Colonic mucosa (tissue), 4 donors: ENCODE results near the gene NKAIN4. TPM values are rescaled to one million over a fixed set of nuclear protein-coding genes. Genes with fewer than 3 reads are reported as not detected.

ENCODE experiments used
- DNase-seq: peaks from one replicate; pipeline ENCODE4 v3.0.0-alpha.2; 2020
- H3K27ac ChIP-seq: fragments of 200-600 bp; one replicate; pipeline ENCODE4 v1.8.0; 2021
- H3K27me3 ChIP-seq: fragments of 200-600 bp; one replicate; pipeline ENCODE4 v1.8.0; 2021
- H3K36me3 ChIP-seq: fragments of 200-600 bp; one replicate; pipeline ENCODE4 v1.8.0; 2021
- H3K4me1 ChIP-seq: fragments of 200-600 bp; one replicate; pipeline ENCODE4 v1.8.0; 2021; ENCODE audit warnings: mild to moderate bottlenecking
- H3K4me3 ChIP-seq: fragments of 200-600 bp; one replicate; pipeline ENCODE4 v1.8.0; 2021
- H3K9ac ChIP-seq, 2 donors: one replicate each; pipeline ENCODE4 v1.7.0; 2013; ENCODE audit warnings: control low read depth in 2 of 2, low read depth in 2 of 2, low read length in 2 of 2
- H3K9me3 ChIP-seq: fragments of 200-600 bp; one replicate; pipeline ENCODE4 v1.8.0; 2021
- intact Hi-C: fragments of 100-400 bp; cut with DNase I; formaldehyde crosslinking; loops from one replicate; pipeline ENCODE4 v1.14.1; 2022
- total RNA-seq, 2 donors: library from RNA; stranded (reverse); fragmentation: NEBNext Ultra II Directional in 1 of 2; extraction: Animal tissue kit (Norgen Biotek cat#: 25700) in 1 of 2; gene quantifications; one replicate each; pipeline ENCODE4 v1.2.1, GENCODE V29; 2021
- TF ChIP-seq, protein P1 (sequence below): fragments of 200-600 bp; IDR thresholded peaks from one replicate; pipeline ENCODE4 v1.8.0; 2022; ENCODE audit warnings: antibody characterized with exemption, mild to moderate bottlenecking
- donor health status: healthy.
- donor health status: DM: no; HTN: no; CAD: no.
- donor health status: DM: no; HTN: no; CAD: no.

The NKAIN4 gene
- total RNA-seq, 2 donors from 2014 or later: 0.29 TPM; not detected in 1

DNA sequence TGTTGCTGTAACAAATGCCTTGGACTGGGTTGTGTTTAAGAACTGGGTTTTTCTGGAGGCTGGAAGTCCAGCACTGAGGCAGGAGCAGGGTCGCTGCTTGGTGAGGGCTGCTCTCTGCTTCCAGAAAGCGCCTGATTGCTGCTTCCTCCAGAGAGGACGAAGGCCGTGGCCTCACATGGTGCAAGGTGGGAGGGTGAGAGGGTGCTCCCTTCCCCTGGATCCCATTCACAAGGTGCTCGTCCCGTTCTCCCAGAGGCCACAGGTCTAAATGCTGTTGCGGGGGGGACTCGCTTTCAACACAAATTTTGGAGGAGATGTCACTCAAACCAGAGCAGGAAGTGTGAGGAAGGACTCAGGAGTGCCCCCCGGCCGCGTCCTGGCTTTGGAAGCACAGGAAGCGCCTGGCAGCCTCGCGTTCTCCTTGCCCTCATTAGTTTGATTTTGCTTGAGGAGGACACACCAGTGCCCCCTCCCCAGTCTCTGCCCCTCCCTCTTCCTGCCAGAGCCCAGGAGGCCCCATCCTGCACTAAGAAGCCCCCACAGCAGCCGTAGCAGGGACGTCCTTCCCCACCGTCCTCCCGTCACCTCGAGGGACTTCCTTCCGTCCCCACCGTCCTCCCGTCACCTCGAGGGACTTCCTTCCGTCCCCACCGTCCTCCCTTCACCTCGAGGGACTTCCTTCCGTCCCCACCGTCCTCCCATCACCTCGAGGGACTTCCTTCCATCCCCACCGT, 7.7 kb upstream of the NKAIN4 start:
- H3K9me3 ChIP-seq: no peaks in the 10 kb centered on the region
- no peaks in the 10 kb centered on the region for H3K36me3 ChIP-seq
- H3K27me3 ChIP-seq: no peaks in the 10 kb centered on the region
- no peak overlapping the region for H3K9ac ChIP-seq
- TF ChIP-seq, protein P1, sequence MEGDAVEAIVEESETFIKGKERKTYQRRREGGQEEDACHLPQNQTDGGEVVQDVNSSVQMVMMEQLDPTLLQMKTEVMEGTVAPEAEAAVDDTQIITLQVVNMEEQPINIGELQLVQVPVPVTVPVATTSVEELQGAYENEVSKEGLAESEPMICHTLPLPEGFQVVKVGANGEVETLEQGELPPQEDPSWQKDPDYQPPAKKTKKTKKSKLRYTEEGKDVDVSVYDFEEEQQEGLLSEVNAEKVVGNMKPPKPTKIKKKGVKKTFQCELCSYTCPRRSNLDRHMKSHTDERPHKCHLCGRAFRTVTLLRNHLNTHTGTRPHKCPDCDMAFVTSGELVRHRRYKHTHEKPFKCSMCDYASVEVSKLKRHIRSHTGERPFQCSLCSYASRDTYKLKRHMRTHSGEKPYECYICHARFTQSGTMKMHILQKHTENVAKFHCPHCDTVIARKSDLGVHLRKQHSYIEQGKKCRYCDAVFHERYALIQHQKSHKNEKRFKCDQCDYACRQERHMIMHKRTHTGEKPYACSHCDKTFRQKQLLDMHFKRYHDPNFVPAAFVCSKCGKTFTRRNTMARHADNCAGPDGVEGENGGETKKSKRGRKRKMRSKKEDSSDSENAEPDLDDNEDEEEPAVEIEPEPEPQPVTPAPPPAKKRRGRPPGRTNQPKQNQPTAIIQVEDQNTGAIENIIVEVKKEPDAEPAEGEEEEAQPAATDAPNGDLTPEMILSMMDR: no peak
- H3K4me1 ChIP-seq: no peaks in the 10 kb centered on the region
- no peak overlapping the region for H3K4me3 ChIP-seq
- intact Hi-C loops: no loop called here
- H3K27ac ChIP-seq: no peak overlapping the region
- DNase-seq: no peak

DNA sequence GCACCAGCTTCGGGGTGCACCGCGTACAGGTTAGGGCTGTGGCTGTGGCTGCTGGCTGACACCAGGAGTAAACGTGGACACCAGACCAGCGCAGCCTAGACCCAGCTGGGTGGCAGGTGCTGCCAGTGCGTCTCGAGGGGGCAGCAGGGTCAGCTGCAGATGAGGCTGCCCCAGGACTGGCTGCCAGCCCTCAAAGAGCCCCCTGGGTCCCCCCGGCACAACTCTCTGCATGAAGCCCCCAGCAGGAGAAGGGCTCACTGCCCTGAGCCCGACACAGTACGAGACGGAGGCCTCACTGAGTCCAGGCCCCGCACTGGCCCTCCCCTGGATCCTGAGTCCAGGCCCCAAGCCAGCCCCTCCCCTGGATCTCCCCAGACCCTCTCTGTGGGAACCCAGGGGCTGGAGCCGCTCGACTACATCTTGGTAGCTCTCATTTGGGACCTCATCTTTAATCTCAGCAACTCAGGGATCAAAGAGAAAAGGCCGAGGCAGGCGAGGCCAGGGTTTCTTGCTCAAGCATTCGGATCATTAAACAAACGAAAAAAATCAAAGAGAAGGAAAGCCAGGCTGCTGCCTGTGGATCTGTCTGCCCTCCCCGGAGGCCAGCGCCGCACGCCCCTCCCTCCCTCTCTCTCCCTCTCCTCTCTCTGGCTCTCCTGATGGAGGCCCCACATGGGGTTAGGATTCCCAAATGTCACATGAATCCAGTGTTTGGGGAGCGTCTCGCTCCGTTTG, 7.0 kb upstream of the NKAIN4 start:
- no peak overlapping the region for H3K9ac ChIP-seq
- no peaks in the 10 kb centered on the region for H3K27me3 ChIP-seq
- TF ChIP-seq, protein P1: no peak
- intact Hi-C loops: no loop called here
- H3K36me3 ChIP-seq: no peaks in the 10 kb centered on the region
- no peaks in the 10 kb centered on the region for H3K9me3 ChIP-seq
- no peak overlapping the region for H3K4me3 ChIP-seq
- H3K27ac ChIP-seq: no peak overlapping the region
- H3K4me1 ChIP-seq: no peaks in the 10 kb centered on the region
- no peak for DNase-seq

DNA sequence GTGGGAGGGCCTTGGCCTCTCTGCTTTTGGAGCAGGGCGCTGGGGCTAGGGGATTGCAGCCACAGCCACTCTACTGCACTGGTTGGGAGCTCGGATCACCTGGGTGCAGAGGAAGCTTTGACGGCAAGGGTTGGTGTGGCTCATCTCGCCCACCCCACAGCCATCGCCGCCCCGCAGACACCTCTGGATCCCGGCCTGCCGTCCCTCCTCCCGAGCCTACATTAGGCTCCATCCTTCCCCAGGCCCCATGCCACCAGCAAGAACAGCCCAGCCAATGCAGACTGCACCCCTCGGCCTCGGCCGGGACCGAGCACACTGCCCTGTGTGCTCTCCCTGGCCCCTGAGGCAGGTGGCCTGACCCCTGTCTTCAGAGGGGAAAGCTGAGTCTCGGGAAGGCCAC, 6.3 kb upstream of the NKAIN4 start:
- H3K27ac ChIP-seq: no peak overlapping the region
- H3K9ac ChIP-seq: no peak overlapping the region
- peaks cover under 1% of the 10 kb centered on the region for H3K27me3 ChIP-seq
- intact Hi-C loops: no loop called here
- no peaks in the 10 kb centered on the region for H3K9me3 ChIP-seq
- DNase-seq: no peak
- no peak overlapping the region for H3K4me3 ChIP-seq
- no peaks in the 10 kb centered on the region for H3K4me1 ChIP-seq
- H3K36me3 ChIP-seq: no peaks in the 10 kb centered on the region
- TF ChIP-seq, protein P1: no peak

DNA sequence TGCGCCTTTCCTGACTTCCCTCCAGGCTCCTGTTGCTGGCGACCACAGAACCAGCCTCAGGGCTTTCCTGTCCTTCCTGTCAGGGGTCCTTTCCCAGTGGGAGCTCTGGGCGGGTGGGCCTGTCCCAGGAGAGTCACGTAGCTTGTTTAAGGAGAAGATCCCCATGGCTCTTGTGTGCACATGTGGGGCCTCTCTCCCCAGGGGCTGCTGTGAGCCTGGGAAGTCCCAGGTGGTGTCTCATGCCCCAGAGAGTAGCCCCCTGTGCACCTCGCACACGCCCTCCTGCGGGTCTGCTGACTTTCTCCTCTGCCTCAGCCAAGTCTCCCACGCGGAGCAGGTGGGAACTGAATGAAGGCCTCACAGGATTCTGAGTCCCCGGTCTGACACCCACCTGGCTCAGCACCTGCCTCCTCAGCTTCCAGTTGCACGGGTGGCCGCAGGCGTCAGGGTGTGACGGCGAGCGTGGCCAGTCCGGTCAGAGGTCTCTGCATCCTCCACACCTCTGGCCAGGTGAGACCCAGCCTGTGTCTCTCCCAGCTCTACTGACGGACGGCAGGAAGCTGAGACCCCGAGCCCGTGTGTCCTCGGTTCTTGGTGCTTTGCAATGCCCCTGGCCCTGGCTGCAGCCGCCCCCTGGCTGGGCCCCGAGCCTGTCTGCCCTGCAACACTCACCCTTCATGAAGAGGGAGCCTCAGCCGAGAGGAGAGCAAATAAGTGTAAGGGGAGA, 5.6 kb upstream of the NKAIN4 start:
- TF ChIP-seq, protein P1: no peak
- Histone ChIP-seq H3K27me3 (peaks cover 7% of the 10 kb centered on the region), H3K4me1 (no peaks in the 10 kb centered on the region), H3K9me3 (no peaks in the 10 kb centered on the region), H3K9ac (no peak overlapping the region), H3K4me3 (no peak overlapping the region), H3K27ac (no peak overlapping the region), H3K36me3 (no peaks in the 10 kb centered on the region)
- intact Hi-C loops: no loop called here
- no peak for DNase-seq

DNA sequence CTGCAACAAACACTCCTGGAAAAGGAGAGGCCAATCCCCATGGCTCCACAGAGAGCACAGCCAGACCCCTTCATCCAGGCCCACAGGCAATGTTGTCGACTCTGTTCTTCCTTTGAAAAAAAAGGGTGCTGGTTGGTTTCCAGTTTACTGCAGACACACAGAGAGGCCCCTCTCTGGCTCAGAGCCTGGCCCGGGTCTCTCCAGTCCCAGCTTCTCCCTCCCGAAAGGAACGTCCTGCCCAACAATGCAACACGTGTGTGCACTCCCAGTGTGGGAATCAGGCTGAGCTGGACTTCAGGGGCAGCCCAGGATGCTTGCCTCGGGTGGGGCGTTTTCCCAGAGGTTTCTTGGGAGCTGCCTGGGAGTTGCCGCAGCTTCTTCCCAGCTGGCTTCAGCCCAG, 4.5 kb upstream of the NKAIN4 start:
- intact Hi-C loops: no loop called here
- no peaks in the 10 kb centered on the region for H3K4me1 ChIP-seq

More for the DNA sequence above, 4.5 kb upstream of the NKAIN4 start:
- no peak overlapping the region for H3K27ac ChIP-seq
- no peak for DNase-seq
- TF ChIP-seq, protein P1: no peak
- no peaks in the 10 kb centered on the region for H3K36me3 ChIP-seq
- no peak overlapping the region for H3K9ac ChIP-seq
- no peaks in the 10 kb centered on the region for H3K9me3 ChIP-seq
- peaks cover 18% of the 10 kb centered on the region for H3K27me3 ChIP-seq
- H3K4me3 ChIP-seq: no peak overlapping the region
